ENCODE data around the gene MRPL51.

MRPL51 gene

DNA sequence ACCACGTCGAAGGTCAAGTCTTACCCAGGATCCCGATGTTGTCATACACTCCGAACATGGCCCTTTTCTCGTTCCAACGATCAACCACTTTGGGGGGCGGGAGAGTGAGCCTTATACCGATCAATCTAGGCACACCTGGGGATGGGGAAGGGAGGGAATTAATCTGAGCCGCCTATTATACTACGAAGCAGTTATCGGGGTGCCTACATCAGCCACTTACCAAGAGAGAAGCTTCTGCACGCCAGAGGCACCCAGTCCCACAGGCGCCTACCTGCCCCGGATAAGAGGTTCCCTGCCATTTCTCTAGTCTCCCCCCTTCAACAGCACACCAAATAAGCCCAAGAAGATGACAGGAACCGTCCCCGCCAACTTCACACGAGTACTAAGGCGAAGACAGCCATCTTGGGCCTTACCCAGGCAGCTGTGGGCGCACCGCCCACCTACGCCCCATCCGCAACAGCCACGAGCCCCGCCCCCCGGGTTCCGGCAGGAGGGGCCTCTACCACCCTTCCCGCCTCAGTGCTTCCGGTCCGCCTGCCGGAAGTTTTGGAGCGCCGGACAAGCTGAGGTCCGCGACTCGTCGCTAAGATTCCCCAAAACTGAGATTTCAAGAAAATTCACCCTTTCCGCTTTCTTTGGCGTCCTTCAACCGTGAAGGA is at the start of gene MRPL51:
MRPL51 (minus strand) TSS at position 425 of the 659 bp plus-strand sequence; CDS start at position 299, 126 bp downstream.
- DNase-seq = peak; percentile 95

DNA sequence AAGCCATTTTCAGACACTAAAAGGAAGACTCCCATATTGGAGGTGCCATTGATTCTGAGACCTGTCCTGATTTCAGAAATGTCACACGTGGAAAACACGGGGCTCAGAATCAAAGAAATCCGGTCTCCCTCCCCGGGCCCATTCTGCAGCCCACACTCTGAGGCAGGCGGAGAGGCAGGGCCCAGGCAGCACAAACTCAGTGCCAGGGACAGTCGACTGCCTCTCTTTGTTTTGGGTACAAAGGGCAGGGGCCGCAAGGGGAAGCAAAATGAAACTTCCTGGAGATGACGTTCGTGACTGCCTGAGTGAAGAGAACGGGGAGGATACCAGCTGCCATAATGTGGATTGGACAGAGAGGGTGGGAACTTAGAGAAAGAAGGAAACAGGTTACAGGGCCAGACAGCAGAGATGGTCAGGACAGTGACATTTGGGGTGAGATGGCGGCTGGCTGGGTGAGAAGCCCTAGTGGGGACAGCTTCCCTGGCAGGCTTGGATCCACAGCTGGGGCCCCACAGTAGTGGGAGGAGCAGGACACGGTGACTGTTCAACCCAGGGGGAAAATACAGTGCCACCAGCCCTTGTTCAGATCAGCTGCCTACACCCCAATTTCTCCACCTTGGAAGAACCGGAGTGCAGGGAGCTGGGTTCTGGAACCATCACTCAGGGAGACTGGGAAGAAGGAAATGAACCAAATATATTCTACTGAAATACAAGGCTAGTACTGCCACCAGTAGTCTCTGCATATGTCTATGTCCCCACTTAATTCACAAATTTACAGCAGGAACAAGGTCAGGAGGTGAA is 49.3 kb upstream of the MRPL51 start:
- no peak for DNase-seq

DNA sequence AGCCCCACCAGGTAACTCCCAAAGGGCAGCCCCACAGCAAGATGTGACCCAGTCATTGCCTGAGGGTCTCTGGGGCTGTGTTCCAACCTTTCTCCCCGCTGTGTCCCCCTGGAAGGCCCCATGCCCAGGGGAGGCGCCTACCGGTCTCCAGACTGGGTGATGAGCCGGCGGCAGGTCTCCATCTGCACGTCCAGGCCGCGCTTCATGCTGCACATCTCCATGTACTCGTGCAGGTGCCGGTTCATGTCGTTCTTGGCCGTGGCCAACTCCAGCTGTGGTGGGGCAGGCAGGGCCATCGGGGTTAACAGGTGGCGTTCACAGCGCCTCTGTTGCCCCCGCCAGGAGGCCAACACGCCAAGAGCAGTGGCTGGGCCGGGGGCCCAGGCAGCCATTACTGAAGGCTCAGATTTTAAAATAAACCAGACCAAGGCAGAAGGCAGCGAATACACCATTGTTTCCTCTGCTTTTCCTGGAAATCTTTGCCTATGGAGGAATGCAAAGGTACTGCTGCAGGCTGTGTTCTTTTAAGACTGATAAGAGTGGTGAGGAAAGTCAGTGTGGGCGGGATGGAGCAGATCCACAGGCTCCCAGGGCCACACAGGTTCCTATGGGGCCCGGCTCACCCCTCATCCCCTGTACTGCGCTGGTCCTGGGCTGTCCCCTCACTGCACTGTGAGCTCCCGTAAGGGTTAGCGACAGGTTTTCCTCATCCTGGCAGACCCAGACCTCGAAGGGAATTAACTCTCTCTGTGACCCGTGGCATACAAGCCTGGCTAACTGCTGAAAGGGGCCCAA is 48.5 kb upstream of the MRPL51 start:
- no peak for DNase-seq

DNA sequence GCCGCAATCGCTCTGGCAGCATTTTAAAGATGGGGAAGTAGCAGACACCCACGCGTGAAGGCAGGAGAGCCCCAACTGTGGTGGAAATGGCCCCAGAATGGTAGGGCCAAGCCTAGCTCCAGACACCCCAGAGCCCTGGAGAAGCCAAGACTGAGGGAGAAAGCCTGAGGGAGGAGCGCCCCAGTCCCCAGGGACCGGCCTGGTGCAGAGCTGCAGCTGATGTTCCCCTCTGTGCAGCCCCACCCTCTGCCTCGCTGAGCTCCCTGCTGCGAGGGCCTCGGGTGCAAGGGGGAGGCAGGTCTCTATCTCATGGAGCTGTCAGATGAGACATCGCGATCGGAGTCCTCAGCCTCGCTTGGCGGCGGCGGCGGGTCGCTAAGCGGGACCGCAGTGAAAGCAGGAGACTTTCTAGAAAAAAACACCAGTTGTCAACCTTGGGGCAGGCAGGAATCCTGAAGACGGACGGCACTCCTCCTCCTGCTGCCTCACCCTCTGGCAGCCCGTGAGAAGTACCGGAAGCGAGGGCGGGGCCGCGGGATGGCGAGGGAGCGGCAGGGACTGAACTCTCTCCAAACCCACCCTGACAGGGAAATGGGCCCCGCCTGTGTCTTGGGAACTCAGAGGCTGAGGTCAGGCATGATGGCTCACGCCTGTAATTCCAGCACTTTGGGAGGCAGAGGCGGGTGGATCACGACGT is 47.3 kb upstream of the MRPL51 start:
- peak; percentile 97 for DNase-seq

DNA sequence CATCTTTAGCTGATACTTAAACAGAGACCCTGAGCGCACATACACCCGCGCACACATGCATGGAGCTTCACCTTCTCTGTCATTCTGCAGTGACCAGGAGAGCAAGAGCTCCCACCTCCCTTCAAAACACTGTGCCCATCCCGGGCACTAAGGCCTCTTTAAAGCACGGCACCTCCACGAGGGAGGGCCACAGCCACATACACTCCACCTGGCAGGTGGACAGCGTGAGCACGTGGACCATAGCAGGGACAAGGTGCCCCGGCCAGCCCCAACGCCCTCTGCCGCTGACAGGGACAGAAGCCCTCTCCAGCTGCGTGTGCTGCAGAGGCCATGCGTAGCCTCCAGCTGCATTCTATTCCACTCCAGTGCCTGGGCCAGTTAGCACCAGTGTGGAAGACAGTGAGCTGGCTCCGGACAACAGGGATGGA is 46.7 kb upstream of the MRPL51 start:
- no peak for DNase-seq

DNA sequence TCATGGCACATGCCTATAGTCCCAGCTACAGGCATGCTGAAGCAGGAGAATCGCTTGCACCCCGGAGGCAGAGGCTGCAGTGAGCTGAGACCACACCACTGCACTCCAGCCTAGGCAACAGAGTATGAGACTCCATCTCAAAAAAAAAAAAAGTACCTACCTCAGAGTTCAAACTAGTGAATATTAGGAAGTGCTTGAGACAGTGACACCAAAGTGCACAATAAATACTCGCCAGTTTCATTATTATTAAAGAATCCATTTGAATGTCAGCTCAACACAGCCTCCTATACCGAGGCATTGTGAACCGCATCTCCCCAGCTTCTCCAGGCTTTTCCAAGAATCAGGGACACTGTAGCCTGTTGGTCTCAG is 46.2 kb upstream of the MRPL51 start:
- peak; percentile 39 for DNase-seq

DNA sequence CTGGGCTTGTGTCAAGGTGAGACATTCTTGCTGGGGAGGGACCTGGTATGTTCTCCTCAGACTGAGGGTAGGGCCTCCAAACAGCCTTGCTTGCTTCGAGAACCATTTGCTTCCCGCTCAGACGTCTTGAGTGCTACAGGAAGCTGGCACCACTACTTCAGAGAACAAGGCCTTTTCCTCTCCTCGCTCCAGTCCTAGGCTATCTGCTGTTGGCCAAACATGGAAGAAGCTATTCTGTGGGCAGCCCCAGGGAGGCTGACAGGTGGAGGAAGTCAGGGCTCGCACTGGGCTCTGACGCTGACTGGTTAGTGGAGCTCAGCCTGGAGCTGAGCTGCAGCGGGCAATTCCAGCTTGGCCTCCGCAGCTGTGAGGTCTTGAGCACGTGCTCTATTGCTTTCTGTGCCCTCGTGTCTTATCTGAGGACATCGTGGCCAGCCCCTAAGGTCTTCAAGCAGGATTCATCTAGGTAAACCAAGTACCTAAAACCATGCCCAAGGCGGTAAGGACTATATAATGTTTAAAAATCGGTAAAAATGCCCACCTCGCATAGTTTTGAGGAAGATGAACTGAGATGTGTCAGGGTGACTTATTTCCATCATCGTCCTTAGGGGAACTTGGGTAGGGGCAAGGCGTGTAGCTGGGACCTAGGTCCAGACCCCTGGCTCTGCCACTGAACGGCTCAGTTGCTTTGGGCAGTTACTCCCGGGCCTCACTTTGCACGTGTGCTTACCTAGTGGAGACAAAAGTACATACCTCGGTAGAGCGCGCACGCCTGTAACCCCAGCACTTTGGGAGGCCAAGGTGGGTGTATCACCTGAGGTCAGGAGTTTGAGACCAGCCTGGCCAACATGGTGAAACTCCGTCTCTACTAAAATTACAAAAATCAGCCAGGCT is 45.6 kb upstream of the MRPL51 start:
- peak; percentile 56 for DNase-seq

DNA sequence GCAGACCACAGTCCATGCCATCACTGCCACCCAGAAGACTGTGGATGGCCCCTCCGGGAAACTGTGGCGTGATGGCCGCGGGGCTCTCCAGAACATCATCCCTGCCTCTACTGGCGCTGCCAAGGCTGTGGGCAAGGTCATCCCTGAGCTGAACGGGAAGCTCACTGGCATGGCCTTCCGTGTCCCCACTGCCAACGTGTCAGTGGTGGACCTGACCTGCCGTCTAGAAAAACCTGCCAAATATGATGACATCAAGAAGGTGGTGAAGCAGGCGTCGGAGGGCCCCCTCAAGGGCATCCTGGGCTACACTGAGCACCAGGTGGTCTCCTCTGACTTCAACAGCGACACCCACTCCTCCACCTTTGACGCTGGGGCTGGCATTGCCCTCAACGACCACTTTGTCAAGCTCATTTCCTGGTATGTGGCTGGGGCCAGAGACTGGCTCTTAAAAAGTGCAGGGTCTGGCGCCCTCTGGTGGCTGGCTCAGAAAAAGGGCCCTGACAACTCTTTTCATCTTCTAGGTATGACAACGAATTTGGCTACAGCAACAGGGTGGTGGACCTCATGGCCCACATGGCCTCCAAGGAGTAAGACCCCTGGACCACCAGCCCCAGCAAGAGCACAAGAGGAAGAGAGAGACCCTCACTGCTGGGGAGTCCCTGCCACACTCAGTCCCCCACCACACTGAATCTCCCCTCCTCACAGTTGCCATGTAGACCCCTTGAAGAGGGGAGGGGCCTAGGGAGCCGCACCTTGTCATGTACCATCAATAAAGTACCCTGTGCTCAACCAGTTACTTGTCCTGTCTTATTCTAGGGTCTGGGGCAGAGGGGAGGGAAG is 44.7 kb upstream of the MRPL51 start:
- DNase-seq = peak; percentile 78

DNA sequence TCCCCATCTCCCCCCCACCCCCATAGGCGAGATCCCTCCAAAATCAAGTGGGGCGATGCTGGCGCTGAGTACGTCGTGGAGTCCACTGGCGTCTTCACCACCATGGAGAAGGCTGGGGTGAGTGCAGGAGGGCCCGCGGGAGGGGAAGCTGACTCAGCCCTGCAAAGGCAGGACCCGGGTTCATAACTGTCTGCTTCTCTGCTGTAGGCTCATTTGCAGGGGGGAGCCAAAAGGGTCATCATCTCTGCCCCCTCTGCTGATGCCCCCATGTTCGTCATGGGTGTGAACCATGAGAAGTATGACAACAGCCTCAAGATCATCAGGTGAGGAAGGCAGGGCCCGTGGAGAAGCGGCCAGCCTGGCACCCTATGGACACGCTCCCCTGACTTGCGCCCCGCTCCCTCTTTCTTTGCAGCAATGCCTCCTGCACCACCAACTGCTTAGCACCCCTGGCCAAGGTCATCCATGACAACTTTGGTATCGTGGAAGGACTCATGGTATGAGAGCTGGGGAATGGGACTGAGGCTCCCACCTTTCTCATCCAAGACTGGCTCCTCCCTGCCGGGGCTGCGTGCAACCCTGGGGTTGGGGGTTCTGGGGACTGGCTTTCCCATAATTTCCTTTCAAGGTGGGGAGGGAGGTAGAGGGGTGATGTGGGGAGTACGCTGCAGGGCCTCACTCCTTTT is 44.0 kb upstream of the MRPL51 start:
- peak; percentile 30 for DNase-seq

DNA sequence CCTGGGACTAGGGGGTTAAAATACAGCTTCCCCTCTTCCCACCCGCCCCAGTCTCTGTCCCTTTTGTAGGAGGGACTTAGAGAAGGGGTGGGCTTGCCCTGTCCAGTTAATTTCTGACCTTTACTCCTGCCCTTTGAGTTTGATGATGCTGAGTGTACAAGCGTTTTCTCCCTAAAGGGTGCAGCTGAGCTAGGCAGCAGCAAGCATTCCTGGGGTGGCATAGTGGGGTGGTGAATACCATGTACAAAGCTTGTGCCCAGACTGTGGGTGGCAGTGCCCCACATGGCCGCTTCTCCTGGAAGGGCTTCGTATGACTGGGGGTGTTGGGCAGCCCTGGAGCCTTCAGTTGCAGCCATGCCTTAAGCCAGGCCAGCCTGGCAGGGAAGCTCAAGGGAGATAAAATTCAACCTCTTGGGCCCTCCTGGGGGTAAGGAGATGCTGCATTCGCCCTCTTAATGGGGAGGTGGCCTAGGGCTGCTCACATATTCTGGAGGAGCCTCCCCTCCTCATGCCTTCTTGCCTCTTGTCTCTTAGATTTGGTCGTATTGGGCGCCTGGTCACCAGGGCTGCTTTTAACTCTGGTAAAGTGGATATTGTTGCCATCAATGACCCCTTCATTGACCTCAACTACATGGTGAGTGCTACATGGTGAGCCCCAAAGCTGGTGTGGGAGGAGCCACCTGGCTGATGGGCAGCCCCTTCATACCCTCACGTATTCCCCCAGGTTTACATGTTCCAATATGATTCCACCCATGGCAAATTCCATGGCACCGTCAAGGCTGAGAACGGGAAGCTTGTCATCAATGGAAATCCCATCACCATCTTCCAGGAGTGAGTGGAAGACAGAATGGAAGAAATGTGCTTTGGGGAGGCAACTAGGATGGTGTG is 43.1 kb upstream of the MRPL51 start:
- no peak for DNase-seq

DNA sequence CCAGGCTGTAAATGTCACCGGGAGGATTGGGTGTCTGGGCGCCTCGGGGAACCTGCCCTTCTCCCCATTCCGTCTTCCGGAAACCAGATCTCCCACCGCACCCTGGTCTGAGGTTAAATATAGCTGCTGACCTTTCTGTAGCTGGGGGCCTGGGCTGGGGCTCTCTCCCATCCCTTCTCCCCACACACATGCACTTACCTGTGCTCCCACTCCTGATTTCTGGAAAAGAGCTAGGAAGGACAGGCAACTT is 42.6 kb upstream of the MRPL51 start:
- no peak for DNase-seq

DNA sequence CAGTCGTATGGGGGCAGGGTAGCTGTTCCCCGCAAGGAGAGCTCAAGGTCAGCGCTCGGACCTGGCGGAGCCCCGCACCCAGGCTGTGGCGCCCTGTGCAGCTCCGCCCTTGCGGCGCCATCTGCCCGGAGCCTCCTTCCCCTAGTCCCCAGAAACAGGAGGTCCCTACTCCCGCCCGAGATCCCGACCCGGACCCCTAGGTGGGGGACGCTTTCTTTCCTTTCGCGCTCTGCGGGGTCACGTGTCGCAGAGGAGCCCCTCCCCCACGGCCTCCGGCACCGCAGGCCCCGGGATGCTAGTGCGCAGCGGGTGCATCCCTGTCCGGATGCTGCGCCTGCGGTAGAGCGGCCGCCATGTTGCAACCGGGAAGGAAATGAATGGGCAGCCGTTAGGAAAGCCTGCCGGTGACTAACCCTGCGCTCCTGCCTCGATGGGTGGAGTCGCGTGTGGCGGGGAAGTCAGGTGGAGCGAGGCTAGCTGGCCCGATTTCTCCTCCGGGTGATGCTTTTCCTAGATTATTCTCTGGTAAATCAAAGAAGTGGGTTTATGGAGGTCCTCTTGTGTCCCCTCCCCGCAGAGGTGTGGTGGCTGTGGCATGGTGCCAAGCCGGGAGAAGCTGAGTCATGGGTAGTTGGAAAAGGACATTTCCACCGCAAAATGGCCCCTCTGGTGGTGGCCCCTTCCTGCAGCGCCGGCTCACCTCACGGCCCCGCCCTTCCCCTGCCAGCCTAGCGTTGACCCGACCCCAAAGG is 42.1 kb upstream of the MRPL51 start:
- DNase-seq = peak; percentile 76

DNA sequence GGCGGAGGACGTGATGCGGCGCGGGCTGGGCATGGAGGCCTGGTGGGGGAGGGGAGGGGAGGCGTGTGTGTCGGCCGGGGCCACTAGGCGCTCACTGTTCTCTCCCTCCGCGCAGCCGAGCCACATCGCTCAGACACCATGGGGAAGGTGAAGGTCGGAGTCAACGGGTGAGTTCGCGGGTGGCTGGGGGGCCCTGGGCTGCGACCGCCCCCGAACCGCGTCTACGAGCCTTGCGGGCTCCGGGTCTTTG is 41.6 kb upstream of the MRPL51 start:
- no peak for DNase-seq

DNA sequence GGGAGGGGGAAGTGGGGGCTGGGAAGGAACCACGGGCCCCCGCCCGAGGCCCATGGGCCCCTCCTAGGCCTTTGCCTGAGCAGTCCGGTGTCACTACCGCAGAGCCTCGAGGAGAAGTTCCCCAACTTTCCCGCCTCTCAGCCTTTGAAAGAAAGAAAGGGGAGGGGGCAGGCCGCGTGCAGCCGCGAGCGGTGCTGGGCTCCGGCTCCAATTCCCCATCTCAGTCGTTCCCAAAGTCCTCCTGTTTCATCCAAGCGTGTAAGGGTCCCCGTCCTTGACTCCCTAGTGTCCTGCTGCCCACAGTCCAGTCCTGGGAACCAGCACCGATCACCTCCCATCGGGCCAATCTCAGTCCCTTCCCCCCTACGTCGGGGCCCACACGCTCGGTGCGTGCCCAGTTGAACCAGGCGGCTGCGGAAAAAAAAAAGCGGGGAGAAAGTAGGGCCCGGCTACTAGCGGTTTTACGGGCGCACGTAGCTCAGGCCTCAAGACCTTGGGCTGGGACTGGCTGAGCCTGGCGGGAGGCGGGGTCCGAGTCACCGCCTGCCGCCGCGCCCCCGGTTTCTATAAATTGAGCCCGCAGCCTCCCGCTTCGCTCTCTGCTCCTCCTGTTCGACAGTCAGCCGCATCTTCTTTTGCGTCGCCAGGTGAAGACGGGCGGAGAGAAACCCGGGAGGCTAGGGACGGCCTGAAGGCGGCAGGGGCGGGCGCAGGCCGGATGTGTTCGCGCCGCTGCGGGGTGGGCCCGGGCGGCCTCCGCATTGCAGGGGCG is 41.0 kb upstream of the MRPL51 start, which contains the start of gene GAPDH:
GAPDH (plus strand) TSS at position 595 of the 772 bp plus-strand sequence. CDS start 316 bp downstream, outside the sequence.
- DNase-seq = peak; percentile 99

DNA sequence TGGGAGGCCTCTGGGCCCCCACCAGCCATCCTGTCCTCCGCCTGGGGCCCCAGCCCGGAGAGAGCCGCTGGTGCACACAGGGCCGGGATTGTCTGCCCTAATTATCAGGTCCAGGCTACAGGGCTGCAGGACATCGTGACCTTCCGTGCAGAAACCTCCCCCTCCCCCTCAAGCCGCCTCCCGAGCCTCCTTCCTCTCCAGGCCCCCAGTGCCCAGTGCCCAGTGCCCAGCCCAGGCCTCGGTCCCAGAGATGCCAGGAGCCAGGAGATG is 40.5 kb upstream of the MRPL51 start:
- DNase-seq = no peak

DNA sequence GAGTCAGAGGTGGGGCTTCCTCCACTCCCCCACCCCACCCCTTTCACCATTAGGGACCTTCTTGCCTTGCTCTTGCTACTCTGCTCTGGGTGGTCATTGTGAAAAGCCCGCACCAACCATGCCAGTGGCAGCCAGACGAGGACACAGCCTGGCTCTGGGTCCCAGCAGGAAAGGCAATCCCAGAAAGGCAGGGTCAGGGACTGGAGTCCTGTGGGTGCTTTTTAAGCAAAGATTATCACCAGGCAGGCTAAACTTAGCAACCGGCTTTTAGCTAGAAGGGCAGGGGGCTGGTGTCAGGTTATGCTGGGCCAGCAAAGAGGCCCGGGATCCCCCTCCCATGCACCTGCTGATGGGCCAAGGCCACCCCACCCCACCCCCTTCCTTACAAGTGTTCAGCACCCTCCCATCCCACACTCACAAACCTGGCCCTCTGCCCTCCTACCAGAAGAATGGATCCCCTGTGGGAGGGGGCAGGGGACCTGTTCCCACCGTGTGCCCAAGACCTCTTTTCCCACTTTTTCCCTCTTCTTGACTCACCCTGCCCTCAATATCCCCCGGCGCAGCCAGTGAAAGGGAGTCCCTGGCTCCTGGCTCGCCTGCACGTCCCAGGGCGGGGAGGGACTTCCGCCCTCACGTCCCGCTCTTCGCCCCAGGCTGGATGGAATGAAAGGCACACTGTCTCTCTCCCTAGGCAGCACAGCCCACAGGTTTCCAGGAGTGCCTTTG is 40.0 kb upstream of the MRPL51 start:
- peak; percentile 87 for DNase-seq

DNA sequence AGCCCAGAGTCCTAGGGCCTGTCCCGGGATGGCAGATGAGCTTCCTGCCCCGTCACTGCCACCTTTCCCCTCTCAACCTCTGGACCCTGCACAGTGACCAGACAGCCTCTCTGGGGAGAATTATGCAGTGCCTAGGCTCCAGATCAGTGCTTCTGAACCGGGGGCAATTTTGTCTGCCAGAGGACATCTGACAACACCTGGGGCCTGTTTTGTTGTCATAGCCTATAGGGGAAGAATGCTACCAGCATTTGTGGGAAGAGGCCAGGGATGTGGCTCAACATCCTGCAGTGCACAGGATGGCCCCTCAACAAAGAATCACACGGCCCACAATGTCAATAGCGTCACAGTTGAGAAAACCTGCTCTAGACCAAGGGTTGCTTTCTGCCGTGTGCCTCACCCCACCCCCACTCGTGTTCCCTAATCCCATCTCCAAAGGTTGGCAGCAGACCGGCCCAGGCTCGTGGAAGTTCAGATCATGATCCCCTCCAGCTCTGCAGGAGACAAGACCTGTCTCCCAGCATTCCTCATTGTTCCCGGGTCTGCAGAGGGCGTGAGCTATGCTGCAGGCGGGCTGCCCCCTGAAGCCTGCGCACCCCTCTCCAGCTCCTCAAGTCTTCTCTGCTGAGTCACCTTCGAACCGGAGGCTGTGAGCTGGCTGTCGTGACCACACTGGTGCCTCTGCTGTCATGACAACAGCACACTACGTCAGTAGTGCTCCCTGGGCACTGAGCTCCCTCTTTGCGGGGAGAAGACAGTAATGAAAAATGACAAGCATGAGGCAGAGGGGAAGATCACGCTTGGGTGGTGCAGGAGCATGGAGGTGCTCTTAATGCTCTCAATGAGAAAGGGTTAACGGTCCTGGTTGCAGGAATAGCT is 39.2 kb upstream of the MRPL51 start:
- DNase-seq = peak; percentile 99

Measured in fibroblast of skin of right biceps (primary cell).